SK-N-SH treated with all-trans-retinoic acid at 6 μM for 48 hours (cell line): ENCODE measurements around the gene CHMP1A.

Experiments
- ATAC-seq: fragments of 200-7000 bp; cut with Tn5 transposase; 3 replicates; pipeline ENCODE4 v1.9.1; 2020; ENCODE audit warnings: mild to moderate bottlenecking, moderate library complexity
- ARNTL ChIP-seq: fragments of 450-650 bp; formaldehyde crosslinking; IDR thresholded peaks from 2 replicates; pipeline ENCODE4 v1.5.0; 2020; ENCODE audit warnings: low read depth, mild to moderate bottlenecking, moderate library complexity, borderline replicate concordance
- BACH2 ChIP-seq: fragments of 250-450 bp; sonication (Bioruptor Pico); IDR thresholded peaks from 2 replicates; pipeline ENCODE4 v1.9.0; 2021; ENCODE audit warnings: mild to moderate bottlenecking, borderline replicate concordance
- CSDC2 ChIP-seq: fragments of 250-450 bp; sonication (Bioruptor Pico); IDR thresholded peaks from 2 replicates; pipeline ENCODE4 v1.5.0; 2020; ENCODE audit warnings: mild to moderate bottlenecking, moderate library complexity
- ESRRG ChIP-seq: fragments of 250-450 bp; sonication (Bioruptor Pico); IDR thresholded peaks from 2 replicates; pipeline ENCODE4 v1.6.1; 2021; ENCODE audit warnings: mild to moderate bottlenecking
- GLIS3 ChIP-seq: fragments of 250-450 bp; sonication (Bioruptor Pico); IDR thresholded peaks from 2 replicates; pipeline ENCODE4 v1.5.0; 2020; ENCODE audit warnings: mild to moderate bottlenecking, moderate library complexity
- ISL1 ChIP-seq: fragments of 250-450 bp; sonication (Bioruptor Pico); IDR thresholded peaks from 2 replicates; pipeline ENCODE4 v2.1.2; 2022; ENCODE audit warnings: mild to moderate bottlenecking, moderate library complexity
- OSR1 ChIP-seq: fragments of 250-450 bp; sonication (Bioruptor Pico); IDR thresholded peaks from 2 replicates; pipeline ENCODE4 v1.8.0; 2022; ENCODE audit warnings: moderate library complexity, mild to moderate bottlenecking, inconsistent platforms
- PPARA ChIP-seq: fragments of 250-450 bp; sonication (Bioruptor Pico); IDR thresholded peaks from 2 replicates; pipeline ENCODE4 v1.5.0; 2020; ENCODE audit warnings: mild to moderate bottlenecking, borderline replicate concordance
- RARB ChIP-seq: fragments of 250-450 bp; sonication (Bioruptor Pico); IDR thresholded peaks from 2 replicates; pipeline ENCODE4 v1.8.0; 2021; ENCODE audit warnings: mild to moderate bottlenecking, moderate library complexity
- SNAI2 ChIP-seq: fragments of 250-450 bp; sonication (Bioruptor Pico); IDR thresholded peaks from 2 replicates; pipeline ENCODE4 v1.5.0; 2020; ENCODE audit warnings: mild to moderate bottlenecking, moderate library complexity
- TCF4 ChIP-seq: fragments of 250-450 bp; sonication (Bioruptor Pico); IDR thresholded peaks from 2 replicates; pipeline ENCODE4 v1.8.0; 2021; ENCODE audit warnings: mild to moderate bottlenecking, moderate library complexity, borderline replicate concordance
- TOX ChIP-seq: fragments of 250-450 bp; sonication (Bioruptor Pico); IDR thresholded peaks from 2 replicates; pipeline ENCODE4 v1.8.0; 2021; ENCODE audit warnings: mild to moderate bottlenecking, moderate library complexity, borderline replicate concordance
- ZC3H10 ChIP-seq: fragments of 250-450 bp; sonication (Bioruptor Pico); IDR thresholded peaks from 2 replicates; pipeline ENCODE4 v1.5.1; 2021; ENCODE audit warnings: mild to moderate bottlenecking, moderate library complexity
- ZFP3 ChIP-seq: fragments of 250-450 bp; sonication (Bioruptor Pico); IDR thresholded peaks from 2 replicates; pipeline ENCODE4 v1.5.0; 2020; ENCODE audit warnings: mild to moderate bottlenecking, moderate library complexity
- ZFP30 ChIP-seq: fragments of 450-650 bp; formaldehyde crosslinking; IDR thresholded peaks from 2 replicates; pipeline ENCODE4 v1.5.0; 2022; ENCODE audit warnings: mild to moderate bottlenecking, moderate library complexity
- ZNF565 ChIP-seq: fragments of 450-650 bp; formaldehyde crosslinking; conservative IDR thresholded peaks from 2 replicates; pipeline ENCODE4 v1.5.0; 2020; ENCODE audit warnings: low read depth, mild to moderate bottlenecking, moderate library complexity
- ZNF70 ChIP-seq: fragments of 450-650 bp; formaldehyde crosslinking; IDR thresholded peaks from 2 replicates; pipeline ENCODE4 v1.5.0; 2020; ENCODE audit warnings: mild to moderate bottlenecking, moderate library complexity
- TF ChIP-seq, protein P1 (sequence below): fragments of 250-450 bp; sonication (Bioruptor Pico); IDR thresholded peaks from 2 replicates; pipeline ENCODE4 v1.5.1; 2021; ENCODE audit warnings: mild to moderate bottlenecking, moderate library complexity
- TF ChIP-seq, protein P2 (sequence below): fragments of 250-450 bp; sonication (Bioruptor Pico); IDR thresholded peaks from 2 replicates; pipeline ENCODE4 v1.8.0; 2021; ENCODE audit warnings: low read depth, mild to moderate bottlenecking, moderate library complexity, borderline replicate concordance
- TF ChIP-seq, protein P3 (sequence below): fragments of 250-450 bp; sonication (Bioruptor Pico); IDR thresholded peaks from 2 replicates; pipeline ENCODE4 v1.8.0; 2020; ENCODE audit warnings: mild to moderate bottlenecking, moderate library complexity, borderline replicate concordance
- TF ChIP-seq, protein P4 (sequence below): fragments of 250-450 bp; sonication (Bioruptor Pico); IDR thresholded peaks from 2 replicates; pipeline ENCODE4 v1.5.1; 2020; ENCODE audit warnings: low read depth, mild to moderate bottlenecking, moderate library complexity

The CHMP1A gene

DNA sequence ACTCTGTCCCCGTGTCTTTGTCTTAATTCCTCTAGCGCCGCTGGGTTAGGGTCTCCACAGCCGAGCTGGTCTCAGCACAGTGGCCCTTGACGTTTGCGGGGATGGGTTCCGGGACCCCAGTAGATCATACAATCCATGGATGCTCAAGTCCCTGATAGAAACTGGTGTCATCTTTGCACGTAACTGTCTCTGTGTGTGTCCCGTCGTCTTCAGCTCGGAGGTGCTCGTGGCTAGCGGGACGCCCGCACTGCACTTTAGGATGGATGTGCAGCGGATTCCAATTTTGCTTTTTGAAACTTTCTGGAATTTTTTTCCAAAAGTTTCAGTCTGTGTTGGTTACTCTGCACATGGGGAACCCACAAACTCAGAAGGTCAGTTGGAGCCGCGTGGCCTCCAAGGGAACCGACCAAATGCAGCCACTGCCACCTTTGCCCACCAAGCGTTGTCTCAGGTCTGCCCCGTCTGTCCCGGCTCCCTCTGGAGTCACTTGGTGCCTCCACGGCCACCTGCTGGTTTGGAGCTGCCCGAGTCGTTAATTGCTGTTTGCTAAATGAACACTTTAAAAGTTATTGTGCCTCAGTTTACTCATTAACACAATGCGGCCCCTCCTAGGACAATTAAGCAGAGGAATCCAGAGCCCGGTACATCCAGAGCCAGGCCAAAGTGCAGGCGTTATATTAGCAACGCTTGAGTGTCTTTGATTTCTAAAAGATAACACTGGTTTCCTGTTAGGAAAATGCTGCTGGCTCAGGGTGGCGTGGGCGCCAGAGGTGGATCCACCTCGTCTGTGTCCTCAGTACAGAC lies 49.4 kb downstream of the CHMP1A start:
- no peak for ATAC-seq
- no peak for TF ChIP-seq GLIS3 (CRISPR knock-in tag)
- TF ChIP-seq, protein P1, sequence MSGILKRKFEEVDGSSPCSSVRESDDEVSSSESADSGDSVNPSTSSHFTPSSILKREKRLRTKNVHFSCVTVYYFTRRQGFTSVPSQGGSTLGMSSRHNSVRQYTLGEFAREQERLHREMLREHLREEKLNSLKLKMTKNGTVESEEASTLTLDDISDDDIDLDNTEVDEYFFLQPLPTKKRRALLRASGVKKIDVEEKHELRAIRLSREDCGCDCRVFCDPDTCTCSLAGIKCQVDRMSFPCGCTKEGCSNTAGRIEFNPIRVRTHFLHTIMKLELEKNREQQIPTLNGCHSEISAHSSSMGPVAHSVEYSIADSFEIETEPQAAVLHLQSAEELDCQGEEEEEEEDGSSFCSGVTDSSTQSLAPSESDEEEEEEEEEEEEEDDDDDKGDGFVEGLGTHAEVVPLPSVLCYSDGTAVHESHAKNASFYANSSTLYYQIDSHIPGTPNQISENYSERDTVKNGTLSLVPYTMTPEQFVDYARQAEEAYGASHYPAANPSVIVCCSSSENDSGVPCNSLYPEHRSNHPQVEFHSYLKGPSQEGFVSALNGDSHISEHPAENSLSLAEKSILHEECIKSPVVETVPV (CRISPR knock-in tag), result no peak
- TF ChIP-seq OSR1, result no peak
- no peak for TF ChIP-seq ZC3H10
- no peak for TF ChIP-seq TOX (CRISPR knock-in tag)
- TF ChIP-seq ISL1 (CRISPR knock-in tag), result no peak
- TF ChIP-seq RARB (CRISPR knock-in tag), result no peak
- TF ChIP-seq PPARA (CRISPR knock-in tag), result no peak
- TF ChIP-seq, protein P2, sequence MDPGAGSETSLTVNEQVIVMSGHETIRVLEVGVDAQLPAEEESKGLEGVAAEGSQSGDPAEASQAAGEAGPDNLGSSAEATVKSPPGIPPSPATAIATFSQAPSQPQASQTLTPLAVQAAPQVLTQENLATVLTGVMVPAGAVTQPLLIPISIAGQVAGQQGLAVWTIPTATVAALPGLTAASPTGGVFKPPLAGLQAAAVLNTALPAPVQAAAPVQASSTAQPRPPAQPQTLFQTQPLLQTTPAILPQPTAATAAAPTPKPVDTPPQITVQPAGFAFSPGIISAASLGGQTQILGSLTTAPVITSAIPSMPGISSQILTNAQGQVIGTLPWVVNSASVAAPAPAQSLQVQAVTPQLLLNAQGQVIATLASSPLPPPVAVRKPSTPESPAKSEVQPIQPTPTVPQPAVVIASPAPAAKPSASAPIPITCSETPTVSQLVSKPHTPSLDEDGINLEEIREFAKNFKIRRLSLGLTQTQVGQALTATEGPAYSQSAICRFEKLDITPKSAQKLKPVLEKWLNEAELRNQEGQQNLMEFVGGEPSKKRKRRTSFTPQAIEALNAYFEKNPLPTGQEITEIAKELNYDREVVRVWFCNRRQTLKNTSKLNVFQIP, result no peak
- TF ChIP-seq ESRRG, result no peak
- no peak for TF ChIP-seq ZFP3
- TF ChIP-seq, protein P3, sequence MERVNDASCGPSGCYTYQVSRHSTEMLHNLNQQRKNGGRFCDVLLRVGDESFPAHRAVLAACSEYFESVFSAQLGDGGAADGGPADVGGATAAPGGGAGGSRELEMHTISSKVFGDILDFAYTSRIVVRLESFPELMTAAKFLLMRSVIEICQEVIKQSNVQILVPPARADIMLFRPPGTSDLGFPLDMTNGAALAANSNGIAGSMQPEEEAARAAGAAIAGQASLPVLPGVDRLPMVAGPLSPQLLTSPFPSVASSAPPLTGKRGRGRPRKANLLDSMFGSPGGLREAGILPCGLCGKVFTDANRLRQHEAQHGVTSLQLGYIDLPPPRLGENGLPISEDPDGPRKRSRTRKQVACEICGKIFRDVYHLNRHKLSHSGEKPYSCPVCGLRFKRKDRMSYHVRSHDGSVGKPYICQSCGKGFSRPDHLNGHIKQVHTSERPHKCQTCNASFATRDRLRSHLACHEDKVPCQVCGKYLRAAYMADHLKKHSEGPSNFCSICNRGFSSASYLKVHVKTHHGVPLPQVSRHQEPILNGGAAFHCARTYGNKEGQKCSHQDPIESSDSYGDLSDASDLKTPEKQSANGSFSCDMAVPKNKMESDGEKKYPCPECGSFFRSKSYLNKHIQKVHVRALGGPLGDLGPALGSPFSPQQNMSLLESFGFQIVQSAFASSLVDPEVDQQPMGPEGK (CRISPR knock-in tag), result no peak

DNA sequence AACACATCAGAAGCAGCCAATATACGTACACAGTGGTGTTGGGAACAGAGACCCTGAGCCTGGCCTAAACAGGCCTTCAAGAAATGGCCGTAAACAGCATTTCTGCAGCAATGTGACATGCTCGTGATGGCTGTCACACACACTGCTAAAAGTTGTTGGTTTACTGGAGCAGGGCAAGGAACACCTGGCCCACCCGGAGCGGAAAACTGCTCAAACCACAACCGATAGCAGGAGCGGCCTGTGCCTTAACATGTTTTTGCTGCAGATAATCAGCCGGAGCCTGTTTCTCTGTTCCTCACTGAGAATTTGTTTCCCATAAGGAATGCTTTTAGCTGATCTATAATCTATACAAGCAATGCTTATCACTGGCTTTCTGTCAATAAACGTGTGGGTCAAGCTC lies 50.1 kb downstream of the CHMP1A start:
- no peak for ATAC-seq
- TF ChIP-seq CSDC2 (CRISPR knock-in tag) (no peak), TCF4 (CRISPR knock-in tag) (no peak), ZFP3 (no peak), ZNF565 (no peak), ISL1 (CRISPR knock-in tag) (no peak)
- TF ChIP-seq, protein P1 (CRISPR knock-in tag), result no peak

DNA sequence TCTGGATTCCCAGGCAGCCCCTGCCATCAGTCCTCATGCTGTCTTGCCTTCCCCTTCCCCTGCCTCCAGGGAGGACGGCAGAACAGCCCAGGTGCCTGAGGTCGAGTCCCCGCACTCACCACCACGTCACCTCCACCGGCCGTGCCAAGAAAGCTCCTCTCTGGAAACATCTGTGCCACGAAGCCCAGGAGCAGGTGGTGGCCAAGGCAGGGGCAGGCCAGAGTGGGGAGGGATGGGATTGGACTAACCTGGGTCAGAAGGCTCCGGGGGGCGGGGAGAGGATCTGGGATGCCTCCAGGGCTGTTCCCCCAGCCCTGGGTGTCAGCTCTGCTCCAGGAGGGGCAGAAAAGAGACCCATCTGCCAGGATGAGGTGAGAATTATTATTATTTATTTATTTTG lies 51.5 kb downstream of the CHMP1A start:
- TF ChIP-seq TCF4 (CRISPR knock-in tag) (no peak), TOX (CRISPR knock-in tag) (no peak), GLIS3 (CRISPR knock-in tag) (no peak), BACH2 (CRISPR knock-in tag) (no peak), OSR1 (no peak), ESRRG (no peak), ZFP30 (CRISPR knock-in tag) (no peak), CSDC2 (CRISPR knock-in tag) (no peak), ZNF70 (no peak), ARNTL (no peak)
- ATAC-seq, result no peak

DNA sequence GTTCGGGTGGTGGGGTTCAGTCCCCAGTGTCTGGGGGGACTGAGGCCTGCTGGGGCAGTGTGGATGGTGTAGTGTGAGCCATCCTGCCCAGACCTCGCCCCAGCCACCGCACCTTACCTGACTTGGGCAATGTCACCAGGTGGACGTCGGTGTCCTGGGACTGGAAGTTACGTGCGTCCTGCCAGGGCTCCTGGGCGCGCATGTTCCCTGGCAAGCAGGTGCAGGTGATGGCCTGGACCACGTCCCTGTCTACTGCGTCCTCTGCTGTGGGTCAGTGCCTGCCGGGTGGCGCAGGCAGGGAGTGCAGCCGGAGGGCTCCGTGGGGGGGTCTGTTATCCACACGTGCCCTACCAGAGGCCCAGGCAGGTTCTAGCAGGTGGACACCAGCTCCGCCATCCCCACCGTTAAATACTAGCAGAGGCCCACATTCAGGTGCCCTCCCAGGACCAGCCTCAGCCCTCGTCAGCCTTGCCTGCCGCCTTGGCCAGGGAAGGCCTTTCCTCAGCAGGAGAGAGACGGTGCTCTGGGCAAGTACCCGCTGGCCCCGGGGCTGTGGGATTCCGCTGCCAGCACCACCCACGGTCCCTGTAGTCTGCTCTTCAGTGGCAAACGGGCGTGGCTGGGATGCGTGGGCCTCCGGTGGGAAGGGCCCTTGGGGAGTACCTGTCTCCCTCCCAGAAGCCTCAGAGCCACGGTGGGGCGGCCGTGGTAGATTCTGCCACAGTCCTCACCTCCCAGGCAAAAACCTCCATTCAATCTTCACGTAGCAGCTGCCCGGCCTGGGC lies 52.1 kb downstream of the CHMP1A start:
- no peak for ATAC-seq
- TF ChIP-seq BACH2 (CRISPR knock-in tag), result no peak
- TF ChIP-seq ARNTL, result no peak
- TF ChIP-seq ZC3H10, result no peak
- no peak for TF ChIP-seq SNAI2 (CRISPR knock-in tag)
- TF ChIP-seq CSDC2 (CRISPR knock-in tag), result no peak
- TF ChIP-seq ZFP30 (CRISPR knock-in tag), result no peak
- TF ChIP-seq TCF4 (CRISPR knock-in tag), result no peak
- TF ChIP-seq, protein P2, result no peak
- no peak for TF ChIP-seq ESRRG
- no peak for TF ChIP-seq RARB (CRISPR knock-in tag)
- TF ChIP-seq ZFP3, result no peak
- no peak for TF ChIP-seq ZNF70
- TF ChIP-seq, protein P4, sequence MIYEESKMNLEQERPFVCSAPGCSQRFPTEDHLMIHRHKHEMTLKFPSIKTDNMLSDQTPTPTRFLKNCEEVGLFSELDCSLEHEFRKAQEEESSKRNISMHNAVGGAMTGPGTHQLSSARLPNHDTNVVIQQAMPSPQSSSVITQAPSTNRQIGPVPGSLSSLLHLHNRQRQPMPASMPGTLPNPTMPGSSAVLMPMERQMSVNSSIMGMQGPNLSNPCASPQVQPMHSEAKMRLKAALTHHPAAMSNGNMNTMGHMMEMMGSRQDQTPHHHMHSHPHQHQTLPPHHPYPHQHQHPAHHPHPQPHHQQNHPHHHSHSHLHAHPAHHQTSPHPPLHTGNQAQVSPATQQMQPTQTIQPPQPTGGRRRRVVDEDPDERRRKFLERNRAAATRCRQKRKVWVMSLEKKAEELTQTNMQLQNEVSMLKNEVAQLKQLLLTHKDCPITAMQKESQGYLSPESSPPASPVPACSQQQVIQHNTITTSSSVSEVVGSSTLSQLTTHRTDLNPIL (CRISPR knock-in tag), result no peak
- TF ChIP-seq ISL1 (CRISPR knock-in tag), result no peak
- TF ChIP-seq, protein P3 (CRISPR knock-in tag), result no peak
